Stimulated activated CD8-positive, alpha-beta memory T cell treated with anti-CD3 and anti-CD28 coated beads, Interleukin-12 subunit alpha, Interleukin-12 subunit beta, amount 100 ng/mL, for 24 hours (primary cell): ENCODE data around the gene DCC.

Experiments used
- DNase-seq: peaks from one replicate; pipeline ENCODE4 v3.0.0-alpha.2; 2020; ENCODE audit errors: extremely low read depth

DCC gene, protein sequence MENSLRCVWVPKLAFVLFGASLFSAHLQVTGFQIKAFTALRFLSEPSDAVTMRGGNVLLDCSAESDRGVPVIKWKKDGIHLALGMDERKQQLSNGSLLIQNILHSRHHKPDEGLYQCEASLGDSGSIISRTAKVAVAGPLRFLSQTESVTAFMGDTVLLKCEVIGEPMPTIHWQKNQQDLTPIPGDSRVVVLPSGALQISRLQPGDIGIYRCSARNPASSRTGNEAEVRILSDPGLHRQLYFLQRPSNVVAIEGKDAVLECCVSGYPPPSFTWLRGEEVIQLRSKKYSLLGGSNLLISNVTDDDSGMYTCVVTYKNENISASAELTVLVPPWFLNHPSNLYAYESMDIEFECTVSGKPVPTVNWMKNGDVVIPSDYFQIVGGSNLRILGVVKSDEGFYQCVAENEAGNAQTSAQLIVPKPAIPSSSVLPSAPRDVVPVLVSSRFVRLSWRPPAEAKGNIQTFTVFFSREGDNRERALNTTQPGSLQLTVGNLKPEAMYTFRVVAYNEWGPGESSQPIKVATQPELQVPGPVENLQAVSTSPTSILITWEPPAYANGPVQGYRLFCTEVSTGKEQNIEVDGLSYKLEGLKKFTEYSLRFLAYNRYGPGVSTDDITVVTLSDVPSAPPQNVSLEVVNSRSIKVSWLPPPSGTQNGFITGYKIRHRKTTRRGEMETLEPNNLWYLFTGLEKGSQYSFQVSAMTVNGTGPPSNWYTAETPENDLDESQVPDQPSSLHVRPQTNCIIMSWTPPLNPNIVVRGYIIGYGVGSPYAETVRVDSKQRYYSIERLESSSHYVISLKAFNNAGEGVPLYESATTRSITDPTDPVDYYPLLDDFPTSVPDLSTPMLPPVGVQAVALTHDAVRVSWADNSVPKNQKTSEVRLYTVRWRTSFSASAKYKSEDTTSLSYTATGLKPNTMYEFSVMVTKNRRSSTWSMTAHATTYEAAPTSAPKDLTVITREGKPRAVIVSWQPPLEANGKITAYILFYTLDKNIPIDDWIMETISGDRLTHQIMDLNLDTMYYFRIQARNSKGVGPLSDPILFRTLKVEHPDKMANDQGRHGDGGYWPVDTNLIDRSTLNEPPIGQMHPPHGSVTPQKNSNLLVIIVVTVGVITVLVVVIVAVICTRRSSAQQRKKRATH (N-terminal part only)

DNA sequence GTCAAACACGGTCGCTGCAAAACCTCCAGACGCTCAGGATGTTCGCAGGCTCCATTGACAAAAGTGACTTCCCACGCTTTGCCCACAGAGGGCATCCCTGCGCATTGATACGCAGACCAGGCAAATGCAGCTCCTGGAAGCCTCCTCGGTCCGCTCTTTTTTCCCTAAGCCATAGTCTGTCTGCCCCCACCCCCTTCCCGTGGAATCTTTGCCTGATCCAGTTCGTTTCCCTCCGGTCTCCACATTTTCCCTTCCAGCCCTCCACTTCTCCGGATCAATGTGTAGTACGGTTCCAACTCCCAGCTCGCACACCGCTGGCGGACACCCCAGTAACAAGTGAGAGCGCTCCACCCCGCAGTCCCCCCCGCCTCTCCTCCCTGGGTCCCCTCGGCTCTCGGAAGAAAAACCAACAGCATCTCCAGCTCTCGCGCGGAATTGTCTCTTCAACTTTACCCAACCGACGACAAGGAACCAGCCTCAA lies at the start of gene DCC:
Gene DCC (plus strand): TSS at position 307 of the 481 bp plus-strand sequence. CDS start 591 bp downstream, outside the sequence.
- no peak for DNase-seq

GRCh38 chr18:52310651-52311050 lies 29.3 kb upstream of the DCC start:
- no peak for DNase-seq

DNA sequence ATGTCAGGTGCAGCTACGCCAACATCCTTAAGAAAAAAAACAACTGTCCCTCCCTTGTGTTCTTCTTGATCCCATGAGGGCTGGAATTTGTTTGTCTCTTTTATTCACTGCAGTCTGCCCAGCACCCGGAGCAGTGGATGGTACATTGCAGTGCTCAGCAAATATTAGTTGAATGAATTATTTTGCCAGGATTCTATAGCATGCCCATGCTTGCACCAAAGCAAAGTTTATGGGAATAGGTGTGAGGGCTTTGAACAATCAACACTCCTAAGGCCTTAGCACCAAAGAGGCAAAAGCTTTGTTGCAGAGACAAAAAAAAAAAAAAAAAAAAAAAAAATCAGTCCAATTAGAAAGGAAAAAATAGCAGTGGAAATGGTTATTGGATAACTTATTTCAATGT lies 28.7 kb upstream of the DCC start:
- no peak for DNase-seq

GRCh38 chr18:52312346-52312745 lies 27.7 kb upstream of the DCC start:
- no peak for DNase-seq

DNA sequence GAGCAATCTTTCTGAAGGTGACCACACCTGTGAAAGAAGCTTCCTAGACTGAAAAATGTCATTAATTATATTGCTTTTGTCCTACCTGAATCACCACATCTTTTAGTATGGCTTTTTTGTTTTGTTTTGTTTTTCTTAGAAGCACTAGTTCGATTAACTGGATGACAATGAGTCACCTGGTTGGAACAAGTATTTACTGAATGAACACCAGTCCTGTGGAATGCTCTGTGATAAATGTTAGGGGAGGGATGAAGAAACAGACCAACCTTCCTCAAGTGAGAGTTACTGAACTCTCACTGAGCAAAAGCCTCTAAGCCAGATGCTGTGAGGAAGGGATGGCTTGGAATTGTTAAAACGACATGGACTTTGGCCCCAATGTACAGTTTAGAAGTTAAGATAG lies 26.8 kb upstream of the DCC start:
- DNase-seq, result no peak

DNA sequence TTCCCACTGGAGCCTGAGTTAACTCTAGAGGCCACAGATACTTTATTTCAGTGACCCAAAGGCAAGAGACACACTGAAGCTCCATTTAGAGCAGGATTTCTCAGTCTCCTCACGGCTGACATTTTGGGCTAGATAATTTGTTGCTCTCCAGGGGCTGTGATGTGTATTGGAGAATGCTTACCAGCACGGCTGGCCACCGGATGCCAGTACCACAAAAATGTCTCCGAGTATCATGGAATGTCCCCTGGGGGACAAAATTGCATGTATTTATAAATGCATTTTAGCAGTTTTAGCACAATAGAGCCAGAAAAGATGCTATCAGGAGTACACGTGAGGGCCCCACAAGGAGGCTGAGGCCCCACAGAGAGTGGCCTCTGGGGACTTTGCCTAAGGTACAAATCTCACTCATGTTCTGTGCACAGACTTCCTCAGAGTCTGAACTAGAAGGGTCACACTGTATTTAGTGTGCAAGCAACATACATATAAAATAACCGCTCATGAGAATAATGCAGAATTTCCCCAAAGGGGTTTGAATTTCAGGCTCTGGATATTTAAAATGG lies 20.5 kb upstream of the DCC start:
- DNase-seq, result no peak

DNA sequence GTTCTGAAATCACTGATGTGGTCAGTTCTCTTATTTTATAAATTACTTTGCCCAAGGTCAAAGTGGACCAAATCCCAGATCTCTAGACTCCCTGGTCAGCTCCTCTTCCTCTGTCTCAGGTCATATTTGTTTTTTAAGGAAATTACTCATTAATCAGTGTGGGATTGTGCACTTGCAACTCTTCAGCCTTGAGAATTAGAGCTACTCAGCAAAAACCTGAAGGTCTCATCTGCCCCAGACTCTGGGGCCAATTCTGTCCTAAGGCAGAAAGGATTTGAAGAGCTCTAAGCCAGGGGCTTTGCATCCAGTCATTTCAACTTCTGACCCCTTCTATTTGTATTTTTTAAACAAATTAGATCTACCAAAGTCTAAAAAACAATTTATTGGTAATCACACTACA lies 17.7 kb upstream of the DCC start:
- DNase-seq, result no peak

- DNase-seq, result no peak
Measured at GRCh38 chr18:52323802-52324201, 16.2 kb upstream of the DCC start.

DNA sequence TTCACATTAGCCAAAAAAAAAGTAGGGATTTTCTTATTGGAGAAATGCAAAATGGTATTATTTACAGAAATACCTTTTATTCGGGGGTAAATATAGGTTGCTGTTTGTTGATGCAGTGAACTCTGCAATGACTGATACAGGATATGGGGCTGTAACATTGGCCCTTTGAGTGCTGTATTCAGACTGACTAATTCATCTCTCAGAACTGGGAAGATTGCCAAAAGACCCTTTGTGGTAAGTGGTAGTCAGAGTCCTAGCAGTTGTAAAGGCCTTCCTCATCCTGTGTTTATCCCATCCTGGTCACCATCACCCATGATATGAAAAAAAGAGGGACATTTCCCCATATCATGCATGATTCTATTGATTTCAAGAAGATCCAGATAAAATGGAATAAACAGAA lies 14.0 kb upstream of the DCC start:
- no peak for DNase-seq

GRCh38 chr18:52333860-52334259 lies 6.1 kb upstream of the DCC start:
- no peak for DNase-seq

GRCh38 chr18:52334307-52334706 lies 5.7 kb upstream of the DCC start:
- no peak for DNase-seq

DNA sequence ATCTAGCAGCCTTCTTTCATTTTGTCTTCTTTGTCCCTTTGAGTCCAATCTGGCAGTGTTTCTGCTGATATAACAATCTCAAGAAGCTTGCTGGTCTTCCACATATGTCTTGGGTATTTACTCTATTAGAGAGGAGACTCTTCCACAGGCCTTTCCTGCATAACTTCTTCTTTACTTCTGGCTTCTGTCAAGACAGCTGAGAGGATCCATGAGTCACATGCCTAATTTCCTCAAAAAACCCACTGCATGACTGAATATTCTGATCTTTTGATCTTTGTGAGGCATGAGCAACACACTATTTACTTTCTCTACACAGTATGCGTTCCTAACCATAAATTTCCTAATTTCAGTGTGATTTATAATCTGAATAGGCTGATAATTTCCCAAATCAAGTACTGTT lies 5.1 kb upstream of the DCC start:
- DNase-seq, result no peak

- DNase-seq, result no peak
Measured at GRCh38 chr18:52337276-52337675, 2.7 kb upstream of the DCC start.

DNA sequence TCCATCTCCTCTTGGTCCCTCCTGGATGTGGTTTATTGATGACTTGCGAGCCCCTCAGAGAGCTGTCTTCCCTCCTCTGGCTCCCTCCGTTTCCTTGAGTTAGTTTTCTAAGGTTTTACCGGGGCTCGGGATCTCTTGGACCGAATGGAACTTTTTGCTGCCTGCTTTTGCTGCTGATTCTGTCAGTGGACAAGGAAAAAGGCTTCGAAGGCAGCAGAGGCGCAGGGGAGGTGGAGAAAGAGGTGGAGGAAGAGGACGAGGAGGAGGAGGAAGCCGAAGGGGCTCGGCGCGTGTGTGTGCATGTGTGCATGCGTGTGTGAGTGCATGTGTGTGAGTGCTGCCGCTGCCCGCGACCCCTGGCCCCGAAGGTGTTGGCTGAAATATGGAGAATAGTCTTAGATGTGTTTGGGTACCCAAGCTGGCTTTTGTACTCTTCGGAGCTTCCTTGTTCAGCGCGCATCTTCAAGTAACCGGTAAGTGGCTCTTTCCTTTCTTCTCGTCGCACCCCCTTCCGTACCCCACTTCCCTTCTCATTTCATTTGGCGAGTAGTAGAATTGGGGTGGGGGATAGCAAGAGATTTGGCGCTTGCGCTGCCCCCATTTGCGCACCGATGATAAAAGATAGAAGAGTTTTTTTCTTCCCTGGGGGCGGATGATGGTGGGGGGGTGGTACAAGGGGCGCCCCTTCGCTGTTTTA lies 557 bp downstream of the DCC start:
- no peak for DNase-seq

GRCh38 chr18:52341103-52341432 lies 1.1 kb downstream of the DCC start:
- no peak for DNase-seq

DNA sequence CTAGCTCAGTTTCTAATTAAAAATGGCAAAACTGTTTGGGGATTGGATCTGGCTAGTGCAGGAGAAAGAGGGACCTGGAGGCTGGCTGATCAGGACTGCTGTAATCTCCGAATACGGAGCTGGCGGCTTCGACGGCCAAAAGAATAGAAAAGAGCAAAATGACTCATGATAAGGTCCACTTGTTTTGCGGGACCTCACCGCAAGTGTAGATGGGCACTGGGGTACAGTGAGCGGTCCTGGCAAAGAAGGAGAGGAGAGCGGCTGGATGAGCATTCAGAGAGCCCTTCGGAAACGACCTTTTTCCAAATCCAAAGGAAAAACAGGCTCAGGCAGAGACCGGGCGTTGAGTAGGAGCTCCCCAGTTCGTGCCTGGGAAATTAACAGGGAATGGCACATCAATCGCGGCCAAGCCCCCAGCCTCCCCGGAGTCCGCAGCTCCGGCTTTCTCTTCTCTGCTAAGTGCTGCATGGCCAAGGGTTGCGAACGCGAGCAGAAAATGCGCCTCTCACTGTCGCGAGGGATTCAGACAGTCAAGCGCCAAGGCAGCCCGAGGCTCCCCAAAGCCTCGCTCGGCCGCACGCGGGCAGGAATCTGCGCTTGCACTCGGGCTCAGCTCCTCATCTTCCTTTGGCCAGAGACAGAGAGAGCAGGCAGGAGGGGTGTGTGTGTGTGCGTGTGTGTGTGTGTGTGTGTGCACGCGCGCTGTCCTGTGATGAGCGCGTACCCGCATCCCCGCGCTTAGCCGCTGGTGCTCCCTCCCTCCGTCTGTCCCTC lies 1.8 kb downstream of the DCC start:
- no peak for DNase-seq

DNA sequence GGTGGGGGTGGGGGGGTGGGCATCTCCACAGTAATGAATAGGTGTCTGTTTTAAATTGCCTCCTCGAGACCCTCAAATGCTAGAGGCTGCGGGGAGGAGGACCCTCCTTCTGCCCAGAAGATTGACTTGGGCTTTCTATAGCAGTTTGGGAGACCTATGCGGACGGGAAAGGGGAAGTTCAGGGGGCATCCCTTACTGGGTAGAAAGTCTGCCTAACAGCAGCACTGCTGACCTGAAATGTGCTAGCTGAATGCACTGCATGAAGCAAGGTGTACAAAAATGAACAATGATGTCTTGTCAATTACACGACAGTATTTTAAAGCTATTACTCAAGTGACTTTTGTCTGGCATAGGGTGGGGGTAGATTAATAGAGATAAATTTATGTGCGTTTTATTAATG lies 2.5 kb downstream of the DCC start:
- no peak for DNase-seq

GRCh38 chr18:52343138-52343537 lies 3.1 kb downstream of the DCC start:
- no peak for DNase-seq

GRCh38 chr18:52343731-52344340 lies 3.8 kb downstream of the DCC start:
- no peak for DNase-seq

DNA sequence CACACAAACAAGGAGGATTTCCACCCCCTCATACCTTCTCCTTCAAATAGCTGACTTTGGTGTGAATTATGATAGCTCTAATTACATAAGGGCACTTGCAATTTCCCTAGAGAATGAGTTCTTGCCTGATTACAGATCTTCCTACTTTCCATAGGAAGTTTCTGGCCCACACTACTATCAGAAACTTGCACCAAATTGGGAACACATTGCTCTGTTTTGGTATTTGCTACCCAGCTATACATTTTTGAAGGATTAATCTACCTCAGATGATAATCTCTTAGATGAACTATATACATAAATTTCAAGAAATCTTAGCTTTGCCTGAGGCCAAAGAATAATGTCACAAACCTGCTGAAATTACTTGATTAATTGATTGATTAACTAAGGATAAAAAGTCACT lies 4.9 kb downstream of the DCC start:
- no peak for DNase-seq
